Heart left ventricle (tissue), 13 donors: Measurements from ENCODE around the gene THSD7B.

Experiments used
- POLR2A ChIP-seq, 2 donors: fragments of 450-650 bp; IDR thresholded peaks; one replicate each; pipeline ENCODE4 v1.6.1; 2017; ENCODE audit warnings: antibody characterized with exemption in 2 of 2, mild to moderate bottlenecking in 2 of 2, moderate library complexity in 2 of 2
- TF ChIP-seq, protein P1 (sequence below), 12 donors: fragments of 200-600 bp; sonication (generic) in 4 of 12; IDR thresholded peaks; one replicate each; pipeline versions ENCODE4 v1.5.0 to v1.8.0; 2018 to 2022; ENCODE audit warnings: antibody characterized with exemption in 12 of 12, mild to moderate bottlenecking in 5 of 12
- donor health status: ischemic (EF 13 %, LVEDD 7.1; RV severe dilation, severe dysfunction).
- donor health status: DM: no; HTN: yes; CAD: no.
- donor health status: DM: no; HTN: no; CAD: no.
- donor health status: ischemic (EF 25% LVEDD 6.9; RV normal size, moderate dysfunction).
- donor health status: ischemic (EF 25% LVEDD 5.7; RV mildly dilated, moderate dysfunction).
- donor health status: ischemic (EF 35%, LVEDD 5.7; RV mildly dilated, moderate dysfunction).
- donor health status: nonischemic (EF 11% LVEDD 7.7; RV severe dilation, severe dysfunction).
- donor health status: DM: yes; HTN: yes; CAD: no.
- donor health status: PGD.
- donor health status: ischemic (EF 29% LVEDD 5.4; RV normal size, mild dysfunction).
- donor health status: nonischemic (EF 23%, LVEDD 6.1; RV moderate dilation, normal function).

DNA sequence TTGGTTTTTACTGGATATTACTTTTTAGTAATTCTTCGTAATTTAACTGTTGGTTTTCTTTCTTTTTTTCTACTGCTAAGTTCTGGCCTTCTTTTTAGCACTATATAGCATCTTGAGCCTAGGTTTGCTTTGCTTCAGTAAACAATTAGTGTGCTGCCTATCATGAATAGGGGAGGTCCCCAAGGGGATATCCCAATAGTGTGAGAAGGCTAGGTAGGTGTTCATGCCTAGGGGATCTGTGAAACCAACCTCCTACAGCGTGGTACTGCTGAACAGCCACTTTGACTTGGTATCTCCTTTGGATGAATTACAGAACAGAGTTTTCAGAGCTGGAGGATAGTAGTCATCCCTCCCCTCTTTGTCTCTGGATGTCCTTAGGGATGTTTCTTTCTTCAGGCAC, 888.7 kb downstream of the THSD7B start:
- TF ChIP-seq, protein P1, sequence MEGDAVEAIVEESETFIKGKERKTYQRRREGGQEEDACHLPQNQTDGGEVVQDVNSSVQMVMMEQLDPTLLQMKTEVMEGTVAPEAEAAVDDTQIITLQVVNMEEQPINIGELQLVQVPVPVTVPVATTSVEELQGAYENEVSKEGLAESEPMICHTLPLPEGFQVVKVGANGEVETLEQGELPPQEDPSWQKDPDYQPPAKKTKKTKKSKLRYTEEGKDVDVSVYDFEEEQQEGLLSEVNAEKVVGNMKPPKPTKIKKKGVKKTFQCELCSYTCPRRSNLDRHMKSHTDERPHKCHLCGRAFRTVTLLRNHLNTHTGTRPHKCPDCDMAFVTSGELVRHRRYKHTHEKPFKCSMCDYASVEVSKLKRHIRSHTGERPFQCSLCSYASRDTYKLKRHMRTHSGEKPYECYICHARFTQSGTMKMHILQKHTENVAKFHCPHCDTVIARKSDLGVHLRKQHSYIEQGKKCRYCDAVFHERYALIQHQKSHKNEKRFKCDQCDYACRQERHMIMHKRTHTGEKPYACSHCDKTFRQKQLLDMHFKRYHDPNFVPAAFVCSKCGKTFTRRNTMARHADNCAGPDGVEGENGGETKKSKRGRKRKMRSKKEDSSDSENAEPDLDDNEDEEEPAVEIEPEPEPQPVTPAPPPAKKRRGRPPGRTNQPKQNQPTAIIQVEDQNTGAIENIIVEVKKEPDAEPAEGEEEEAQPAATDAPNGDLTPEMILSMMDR (IDR thresholded peaks at IDR 0.05) = no peak
- TF ChIP-seq POLR2A (IDR thresholded peaks at IDR 0.05) = no peak
